NOMO-1 (cell line): ENCODE results near the gene SLF2.
"Not testable (repeated sequence)": the region's sequence is repeated elsewhere in the genome, so short reads cannot be mapped to it uniquely, and the experiment has no call there.

Experiments
- DNase-seq, 2 experiments: peaks; one replicate each; lab custom pipeline; 2025; ENCODE audit not compliant: unreplicated experiment in 2 of 2; lab: John Stamatoyannopoulos, UW

The SLF2 gene

GRCh38 chr10:100960251-100960650, 47.5 kb downstream of the SLF2 start:
- DNase-seq: no peak

DNA sequence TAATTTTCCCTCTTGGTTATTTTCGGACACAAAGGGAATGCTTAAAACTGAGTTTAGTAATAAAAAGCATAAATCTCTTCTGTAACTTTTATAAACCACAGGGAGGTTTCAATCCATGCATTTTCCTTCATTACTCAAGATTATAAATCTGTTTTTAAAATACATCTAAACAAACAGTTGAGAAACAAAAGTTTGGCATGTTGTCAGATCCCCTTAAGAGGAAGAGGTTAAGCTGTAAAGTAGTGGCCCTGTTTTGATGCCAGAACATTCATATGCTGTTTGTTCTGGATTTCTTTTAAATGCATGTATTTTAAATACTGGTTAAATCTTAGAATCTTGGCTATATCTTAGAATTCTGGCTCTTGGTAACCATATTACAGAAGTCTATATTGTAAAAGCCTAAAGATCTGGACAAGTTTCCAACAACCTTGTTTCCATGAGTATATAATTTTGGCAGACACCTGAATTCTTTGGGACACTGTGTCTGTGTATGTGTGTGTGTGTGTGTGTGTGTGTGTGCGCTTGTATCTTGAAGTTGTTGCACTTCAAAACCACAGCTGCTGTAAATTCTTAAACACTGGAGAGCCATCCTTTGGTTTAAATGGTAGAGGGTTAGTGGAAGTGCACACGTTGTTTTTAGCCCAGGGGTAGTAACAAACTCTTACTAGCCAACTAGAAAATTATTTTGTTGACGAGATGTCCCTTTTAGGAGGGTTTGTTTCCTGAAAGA, 49.8 kb downstream of the SLF2 start:
- no peak for DNase-seq

GRCh38 chr10:100963826-100964225, 51.1 kb downstream of the SLF2 start:
- DNase-seq: no peak

DNA sequence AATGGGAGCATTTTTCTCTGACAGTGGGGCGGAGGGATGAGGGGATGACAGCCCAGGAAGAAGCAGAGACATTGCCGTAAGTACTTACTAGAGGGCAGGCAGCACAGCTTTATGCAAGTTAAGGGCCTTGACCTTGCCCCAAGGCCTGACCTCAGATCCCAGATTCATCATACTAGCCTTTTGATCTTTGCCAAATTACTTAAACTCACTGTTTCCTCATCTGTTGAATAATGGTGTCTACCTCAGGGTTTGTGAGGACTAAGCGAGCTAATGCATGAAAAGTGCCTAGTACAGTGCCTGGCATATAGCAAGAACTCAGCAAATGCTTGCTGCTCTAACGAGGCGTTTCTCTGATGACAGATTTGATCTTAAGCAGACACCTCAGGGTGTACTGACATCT, 53.1 kb downstream of the SLF2 start:
- DNase-seq: no peak

DNA sequence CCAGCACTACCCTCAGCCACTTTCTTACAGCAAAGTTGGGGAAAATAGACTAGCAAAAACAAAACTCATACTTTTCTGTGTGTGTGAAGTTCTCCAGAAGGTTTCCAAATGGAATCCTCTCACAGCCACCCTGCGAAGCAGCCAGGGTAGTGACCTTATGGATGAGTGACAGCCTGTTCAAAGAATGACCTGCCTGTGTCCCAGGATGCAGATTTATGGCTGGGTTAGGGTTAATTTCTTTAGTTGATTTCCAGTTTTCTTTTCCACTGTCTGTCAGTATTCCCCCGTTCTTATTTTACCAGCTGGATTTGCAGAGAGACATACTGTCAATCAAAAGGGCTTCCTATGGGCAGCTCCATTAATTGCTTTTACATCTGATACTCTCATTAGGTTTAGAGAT, 54.1 kb downstream of the SLF2 start:
- no peak for DNase-seq

GRCh38 chr10:100967332-100967731, 54.6 kb downstream of the SLF2 start:
- DNase-seq: no peak

DNA sequence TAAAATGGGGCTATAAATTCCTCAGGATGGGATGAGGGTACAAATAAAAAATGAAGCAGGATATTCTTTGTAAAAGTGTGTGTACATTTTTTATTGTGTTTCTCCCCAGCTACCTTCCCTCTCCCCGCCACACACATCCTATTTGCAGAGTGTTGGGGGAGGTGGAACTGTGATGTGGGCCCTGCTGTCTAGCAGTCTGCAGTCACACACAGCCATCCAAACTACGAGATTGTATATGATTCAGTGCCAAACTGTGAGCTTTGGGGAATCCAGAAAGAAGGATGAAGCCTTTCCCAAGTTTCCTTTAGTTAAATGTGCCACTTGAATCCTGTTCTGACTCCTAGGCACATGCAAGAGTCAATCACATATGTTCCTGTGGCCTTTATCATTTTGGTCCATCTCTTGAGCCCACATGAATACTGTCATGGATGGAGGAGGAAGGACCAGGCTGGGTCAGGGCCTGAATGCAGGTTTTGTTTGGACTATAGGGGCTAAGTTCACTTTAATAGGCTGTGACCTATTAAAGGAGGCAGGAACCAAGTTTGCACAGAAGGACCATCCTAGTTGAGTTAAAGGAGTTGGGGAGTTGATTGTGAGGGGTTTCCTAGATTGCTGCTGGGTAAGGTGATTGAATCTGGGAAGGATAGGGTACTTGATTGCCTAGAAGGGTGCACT, 55.4 kb downstream of the SLF2 start:
- no peak for DNase-seq

GRCh38 chr10:100968863-100969186, 56.1 kb downstream of the SLF2 start:
- no peak for DNase-seq

- peak; percentile 15 to 28 for DNase-seq
Observed at GRCh38 chr10:100969187-100970075, 56.7 kb downstream of the SLF2 start, which contains the start of gene SEMA4G. TSS of gene SEMA4G (plus strand) at chr10:100969504. CDS start at chr10:100972913, 3,409 bp downstream.

DNA sequence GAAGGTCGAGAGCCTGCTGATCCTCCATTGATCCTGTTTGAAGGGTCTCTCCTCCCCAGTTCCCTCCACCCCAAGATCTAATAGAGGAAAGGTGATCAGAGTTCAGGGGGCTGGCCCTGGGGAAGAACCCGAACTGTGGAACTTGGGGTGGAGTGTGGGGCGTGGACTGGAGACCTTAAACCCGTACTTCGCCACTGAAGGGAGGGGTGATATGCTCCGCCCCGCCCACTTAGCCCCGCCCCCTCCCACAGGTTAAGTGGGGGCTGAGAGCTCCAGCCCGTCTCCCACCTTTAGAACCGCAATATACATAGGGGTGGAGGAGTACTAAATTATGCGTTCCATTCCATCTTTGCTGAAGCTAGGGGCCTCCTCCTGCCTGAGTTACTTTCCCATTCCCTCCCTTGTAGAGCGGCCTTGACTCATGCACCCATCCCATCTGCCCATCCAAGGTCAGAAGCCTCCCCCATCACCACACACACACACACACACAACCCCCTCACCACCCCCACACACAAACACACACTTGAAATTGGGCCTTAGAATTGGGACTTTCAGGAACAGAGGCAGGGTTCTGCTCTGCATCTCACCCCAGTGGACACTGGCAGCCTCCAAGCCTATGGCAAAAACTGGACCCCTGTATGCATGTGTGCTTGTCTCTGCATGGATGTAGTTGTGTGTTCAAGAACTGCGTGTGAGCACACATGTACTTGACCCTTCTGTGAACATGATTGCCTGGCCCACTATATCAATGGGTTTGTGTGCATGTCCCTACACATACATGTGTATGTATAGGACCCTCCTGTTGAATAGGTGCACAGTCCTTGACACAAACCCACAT, 57.5 kb downstream of the SLF2 start:
- DNase-seq: no peak

DNA sequence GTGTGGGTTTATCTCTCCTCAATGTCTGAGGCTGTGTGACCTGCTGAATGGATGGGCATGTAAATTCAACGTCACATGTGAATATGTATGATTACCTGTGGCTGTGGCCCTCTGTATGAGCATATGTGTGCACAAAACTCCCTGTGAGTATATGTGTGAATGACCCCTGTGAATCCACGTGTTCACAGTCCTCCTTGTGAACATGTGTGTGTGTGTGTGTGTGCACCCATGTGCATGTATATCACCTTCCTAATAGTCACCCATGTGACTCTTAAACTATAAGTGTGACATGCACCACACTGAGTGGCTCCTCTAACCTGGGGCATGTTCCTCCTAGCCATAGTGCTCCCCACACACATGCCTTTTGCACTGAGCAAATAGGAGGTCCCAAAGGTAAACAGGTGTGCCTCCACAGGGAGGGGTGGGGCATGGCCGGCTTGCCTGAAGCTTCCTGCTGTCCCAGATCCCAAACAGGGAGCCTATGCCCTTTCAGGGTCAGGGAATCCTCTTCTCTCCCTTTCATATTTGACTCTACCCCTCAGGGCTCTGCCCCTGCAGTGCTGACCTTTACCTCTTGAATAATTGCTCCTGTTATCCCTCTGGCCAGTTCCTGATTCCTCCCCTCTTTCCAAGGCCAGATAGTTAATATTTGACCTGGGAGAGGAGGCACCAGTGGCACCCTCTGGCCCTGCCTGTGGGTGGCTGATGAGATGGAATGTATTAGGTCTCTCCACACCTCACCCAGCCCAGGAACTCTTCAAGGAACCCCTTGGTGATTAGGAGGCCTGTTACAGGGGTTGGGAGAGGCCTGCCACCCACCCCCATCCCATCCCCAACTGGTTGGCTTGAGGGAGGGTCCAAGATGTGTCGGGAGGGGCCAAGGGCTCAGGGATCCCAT, 58.4 kb downstream of the SLF2 start:
- DNase-seq: no peak

- no peak for DNase-seq
Observed at GRCh38 chr10:100972115-100972903, 59.5 kb downstream of the SLF2 start.

DNA sequence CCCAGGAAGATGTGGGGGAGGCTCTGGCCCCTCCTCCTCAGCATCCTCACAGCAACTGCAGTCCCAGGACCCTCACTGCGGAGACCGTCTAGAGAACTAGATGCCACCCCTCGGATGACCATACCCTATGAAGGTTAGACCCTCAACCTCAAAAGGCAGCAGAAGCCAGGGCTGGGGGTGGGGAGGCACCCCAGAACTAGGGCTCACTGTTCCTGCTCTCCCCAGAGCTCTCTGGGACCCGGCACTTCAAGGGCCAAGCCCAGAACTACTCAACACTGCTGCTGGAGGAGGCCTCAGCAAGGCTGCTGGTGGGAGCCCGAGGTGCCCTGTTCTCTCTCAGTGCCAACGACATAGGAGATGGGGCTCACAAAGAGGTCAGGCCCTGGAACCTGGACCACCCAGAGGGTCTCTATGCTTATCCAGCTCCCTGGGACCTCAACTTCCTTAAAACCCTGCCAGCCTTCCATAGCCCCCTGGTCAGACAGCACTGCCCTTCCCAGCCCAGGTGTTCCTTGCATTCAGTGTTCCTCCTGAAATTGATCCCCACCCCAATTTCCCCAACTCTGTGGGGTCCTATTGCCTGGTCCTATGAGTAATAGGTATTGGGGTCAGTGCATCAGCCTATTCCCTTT, 60.3 kb downstream of the SLF2 start:
- no peak for DNase-seq

DNA sequence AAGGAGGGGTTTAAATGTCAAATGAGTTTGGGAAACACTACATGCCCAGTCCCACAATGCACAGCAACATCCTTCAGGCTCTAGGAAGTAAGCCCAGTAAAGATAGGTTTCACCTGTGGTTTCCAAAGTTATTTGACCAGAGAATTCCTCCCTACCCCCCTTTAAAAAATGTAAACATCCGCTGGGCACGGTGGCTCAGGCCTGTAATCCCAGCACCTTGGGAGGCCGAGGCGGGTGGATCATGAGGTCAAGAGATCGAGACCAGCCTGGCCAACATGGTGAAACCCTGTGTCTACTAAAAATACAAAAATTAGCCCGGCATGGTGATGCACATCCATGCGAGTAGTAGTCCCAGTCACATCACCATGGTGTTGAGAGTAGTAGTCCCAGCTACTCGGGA, 62.6 kb downstream of the SLF2 start:
- not testable (repeated sequence) for DNase-seq

- DNase-seq: no peak
Observed at GRCh38 chr10:100976906-100977305, 64.1 kb downstream of the SLF2 start.

DNA sequence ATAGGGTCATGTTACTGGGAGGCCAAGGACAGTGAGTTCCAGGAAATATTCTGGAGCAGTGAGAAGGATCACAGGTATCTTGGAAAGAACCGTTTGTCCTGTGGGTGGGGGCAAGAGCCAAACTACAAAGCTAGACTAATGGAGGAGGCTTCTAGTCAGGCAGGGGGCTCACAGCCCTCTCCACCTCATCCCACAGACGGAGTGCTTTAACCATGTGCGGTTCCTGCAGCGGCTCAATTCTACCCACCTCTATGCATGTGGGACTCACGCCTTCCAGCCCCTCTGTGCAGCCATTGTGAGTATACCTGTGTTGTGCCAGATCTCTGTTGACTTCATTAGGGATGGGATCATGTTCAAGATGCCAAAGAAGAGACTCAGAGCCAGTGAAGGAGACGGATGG, 64.7 kb downstream of the SLF2 start:
- no peak for DNase-seq

DNA sequence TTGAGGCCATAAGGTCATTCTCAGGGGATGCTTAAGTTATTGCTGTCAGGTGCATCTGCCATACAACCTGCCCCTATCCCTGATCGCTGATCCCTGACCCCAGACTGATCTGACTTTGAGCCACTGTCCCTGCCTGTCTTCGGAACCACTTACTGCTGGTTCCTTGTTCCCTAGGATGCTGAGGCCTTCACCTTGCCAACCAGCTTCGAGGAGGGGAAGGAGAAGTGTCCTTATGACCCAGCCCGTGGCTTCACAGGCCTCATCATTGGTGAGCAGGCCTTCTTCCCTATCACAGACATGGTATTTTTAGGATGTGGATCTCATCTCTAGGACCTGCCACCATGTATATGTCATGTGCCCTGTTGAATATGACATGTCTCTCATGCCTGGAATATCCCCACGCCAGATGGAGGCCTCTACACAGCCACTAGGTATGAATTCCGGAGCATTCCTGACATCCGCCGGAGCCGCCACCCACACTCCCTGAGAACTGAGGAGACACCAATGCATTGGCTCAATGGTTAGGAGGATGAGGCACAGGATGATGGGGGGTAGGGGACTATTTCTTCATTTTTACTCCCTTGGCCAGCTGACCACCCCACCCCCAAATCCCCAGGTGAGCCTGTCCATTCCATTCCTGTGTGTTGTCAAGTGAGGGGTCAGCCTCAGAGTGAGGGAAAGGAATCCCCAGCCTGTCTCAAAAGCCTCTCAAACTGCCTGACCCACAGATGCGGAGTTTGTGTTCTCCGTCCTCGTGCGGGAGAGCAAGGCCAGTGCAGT, 65.5 kb downstream of the SLF2 start:
- DNase-seq: no peak

- no peak for DNase-seq
Observed at GRCh38 chr10:100978901-100979195, 66.1 kb downstream of the SLF2 start.
